ENCODE measurements around the gene COX4I1.
"Not testable (repeated sequence)": the region's sequence is repeated elsewhere in the genome, so short reads cannot be mapped to it uniquely, and the experiment has no call there.

Gene COX4I1

GRCh38 chr16:85826686-85827247 is 27.3 kb downstream of the COX4I1 start:
- DNase-seq, result no peak

GRCh38 chr16:85828166-85828565 is 28.7 kb downstream of the COX4I1 start:
- no peak for DNase-seq

- no peak for DNase-seq
These were observed 29.8 kb downstream of the COX4I1 start for GRCh38 chr16:85829171-85829719.

- no peak for DNase-seq
These were observed 30.4 kb downstream of the COX4I1 start for GRCh38 chr16:85829751-85830445.

- no peak for DNase-seq
These were observed 31.3 kb downstream of the COX4I1 start for GRCh38 chr16:85830821-85831220.

GRCh38 chr16:85832570-85833218 is 33.2 kb downstream of the COX4I1 start:
- no peak for DNase-seq

GRCh38 chr16:85833219-85833920 is 33.9 kb downstream of the COX4I1 start:
- no peak for DNase-seq

- no peak for DNase-seq
These were observed 35.2 kb downstream of the COX4I1 start for GRCh38 chr16:85834741-85835140.

GRCh38 chr16:85835227-85835751 is 35.8 kb downstream of the COX4I1 start:
- DNase-seq, result no peak

- DNase-seq, result no peak
These were observed 36.6 kb downstream of the COX4I1 start for GRCh38 chr16:85835956-85836705.

- no peak for DNase-seq
These were observed 37.4 kb downstream of the COX4I1 start for GRCh38 chr16:85836706-85837582.

- DNase-seq, result not testable (repeated sequence)
These were observed 38.2 kb downstream of the COX4I1 start for GRCh38 chr16:85837654-85838053.

- no peak for DNase-seq
These were observed 38.9 kb downstream of the COX4I1 start for GRCh38 chr16:85838381-85838780.

- DNase-seq, result no peak
These were observed 39.5 kb downstream of the COX4I1 start for GRCh38 chr16:85838876-85839585.

- no peak for DNase-seq
These were observed 40.3 kb downstream of the COX4I1 start for GRCh38 chr16:85839681-85840240.

- no peak for DNase-seq
These were observed 40.9 kb downstream of the COX4I1 start for GRCh38 chr16:85840395-85840794.

GRCh38 chr16:85840801-85841200 is 41.3 kb downstream of the COX4I1 start:
- no peak for DNase-seq

- no peak for DNase-seq
These were observed 42.9 kb downstream of the COX4I1 start for GRCh38 chr16:85842435-85842834.

- no peak for DNase-seq
These were observed 43.4 kb downstream of the COX4I1 start for GRCh38 chr16:85842848-85843247.

- DNase-seq, result no peak
These were observed 44.1 kb downstream of the COX4I1 start for GRCh38 chr16:85843471-85844168.
